GM12878 (cell line): ENCODE measurements around the gene GH2.
"Not testable (repeated sequence)": the region's sequence is repeated elsewhere in the genome, so short reads cannot be mapped to it uniquely, and the experiment has no call there.

Source experiments
- SIN3A ChIP-seq: IDR thresholded peaks from 2 replicates; pipeline ENCODE4 v1.6.1; 2012; ENCODE audit warnings: low read depth, low read length, improper control_type of control experiment
- TCF12 ChIP-seq: IDR thresholded peaks from 2 replicates; pipeline ENCODE4 v1.6.1; 2011; ENCODE audit warnings: low read depth, mild to moderate bottlenecking, low read length

- TF ChIP-seq TCF12, SIN3A: not testable (repeated sequence)
These were observed 17.4 kb upstream of the GH2 start for GRCh38 chr17:63898899-63899798.
